NCI-H1092 treated with DMSO at 0.1 percent for 48 hours (cell line): ENCODE data around the gene ACER3.
"Not testable (repeated sequence)": the region's sequence is repeated elsewhere in the genome, so short reads cannot be mapped to it uniquely, and the experiment has no call there.

ENCODE experiments used
- DNase-seq: peaks from one replicate; lab custom pipeline; 2025; lab: John Stamatoyannopoulos, UW

ACER3 gene

DNA sequence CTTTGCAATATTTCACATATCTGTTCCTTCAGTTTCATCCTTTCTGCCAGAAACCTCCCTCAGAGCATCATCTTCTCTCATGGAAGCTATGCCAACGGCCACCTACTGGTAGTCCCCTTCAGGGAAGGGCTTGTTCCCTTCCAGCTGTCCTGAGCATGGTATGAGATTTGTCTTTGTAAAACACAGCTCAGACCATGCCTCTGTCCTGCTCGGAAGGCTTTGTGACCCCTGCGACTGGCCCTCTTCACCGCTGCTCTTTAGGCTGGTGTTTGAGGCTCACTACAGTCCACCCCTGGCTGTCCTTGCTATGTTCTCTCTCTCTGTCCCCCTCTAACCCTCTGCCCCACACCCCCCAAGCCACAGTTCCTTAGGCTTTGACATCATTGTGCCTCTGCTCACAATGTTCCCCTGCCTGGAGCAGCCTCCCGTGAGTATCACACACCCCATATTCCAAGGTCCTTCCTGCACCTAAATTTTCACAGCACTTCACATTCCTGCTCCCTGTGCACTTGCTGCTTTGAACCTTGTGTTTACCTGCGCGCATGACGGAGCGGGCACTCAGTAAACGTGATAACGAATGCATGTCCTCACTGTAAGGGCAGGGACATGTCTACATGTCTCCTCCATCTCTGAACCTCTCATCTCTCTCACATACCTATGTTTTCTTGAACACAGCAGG is 24.0 kb upstream of the ACER3 start:
- DNase-seq, result no peak

DNA sequence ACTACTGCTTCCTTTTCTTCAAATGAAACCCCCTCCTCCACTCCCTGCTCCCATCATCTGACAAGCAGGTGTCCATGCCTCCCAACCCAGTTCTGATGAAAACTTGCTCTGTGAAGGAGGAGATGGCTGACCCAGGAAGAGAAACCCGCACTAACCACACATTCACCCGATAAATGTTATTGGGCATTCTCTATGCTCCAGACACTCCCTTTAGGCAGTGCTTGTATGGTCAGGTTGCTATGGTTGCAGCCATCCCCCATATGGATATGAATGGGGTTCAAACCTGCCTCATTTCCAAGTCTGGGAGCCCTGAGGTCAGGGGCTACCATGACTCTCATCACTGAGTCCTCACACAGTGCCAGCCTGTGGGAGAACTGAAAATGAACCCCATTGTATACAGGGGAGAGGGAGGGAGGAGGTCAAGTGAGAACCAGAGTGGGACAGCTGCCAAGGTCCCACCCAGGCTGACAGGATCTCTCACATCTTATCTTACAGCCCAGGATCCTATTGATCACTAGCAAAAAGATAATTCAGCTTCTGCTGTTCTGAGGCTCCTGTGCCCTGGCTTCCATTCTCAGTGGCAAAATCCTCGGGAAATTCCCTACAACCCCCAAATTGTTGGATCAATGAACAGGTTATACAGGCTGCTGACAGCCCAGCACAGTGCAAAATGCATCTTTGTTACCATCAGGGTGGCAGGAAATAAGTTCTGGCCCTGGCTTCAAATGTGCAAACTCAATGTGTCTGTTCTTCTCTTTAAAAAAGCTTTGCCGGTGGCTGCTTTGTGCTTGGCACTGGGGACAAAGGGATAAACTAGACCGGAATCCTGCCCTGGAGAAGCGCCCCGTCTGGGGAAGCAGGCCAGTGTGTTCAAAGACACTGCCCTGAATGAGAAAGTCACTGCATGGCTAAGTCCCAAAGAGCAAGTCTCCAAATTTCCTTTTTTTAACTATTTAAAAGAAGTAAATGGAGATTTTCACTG is 22.7 kb upstream of the ACER3 start:
- DNase-seq, result no peak

DNA sequence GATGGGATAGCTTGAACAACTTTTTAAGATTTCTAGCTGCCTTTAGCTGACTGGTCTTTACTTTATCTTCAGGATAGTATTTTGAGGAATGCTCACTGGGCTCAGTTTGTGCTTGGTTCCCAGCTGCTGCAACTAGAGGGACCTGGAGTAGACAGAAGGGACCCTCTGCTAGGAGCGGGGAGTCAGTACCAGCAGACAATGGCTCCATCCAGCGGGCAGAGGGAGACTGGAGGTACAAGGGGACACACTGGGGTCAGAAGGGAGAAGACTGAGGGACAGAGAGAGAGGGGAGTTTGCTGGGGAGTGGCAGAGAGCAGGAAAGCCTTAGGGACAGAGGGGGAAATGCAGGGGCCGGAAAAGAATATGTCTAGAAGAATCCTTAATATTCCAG is 22.0 kb upstream of the ACER3 start:
- DNase-seq, result peak; percentile 57

DNA sequence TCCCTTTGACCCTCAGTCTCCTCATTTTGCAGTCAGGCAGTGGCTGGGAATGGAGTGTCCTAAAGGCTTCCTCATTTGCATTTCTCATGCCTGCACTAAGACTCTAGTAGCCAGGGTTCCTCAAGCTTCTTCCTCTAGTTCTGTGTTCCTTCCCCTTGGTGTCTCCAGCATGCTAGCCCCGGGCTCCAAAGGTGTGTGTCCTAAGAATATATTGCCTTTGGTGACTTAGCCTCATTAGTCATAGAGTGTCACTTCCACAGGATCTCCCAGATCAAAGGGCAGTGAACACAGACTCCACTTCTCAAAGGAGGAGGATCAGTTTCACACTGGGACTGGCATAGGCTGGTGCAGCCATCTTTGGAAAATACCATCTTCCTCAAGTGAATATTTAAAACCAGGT is 21.4 kb upstream of the ACER3 start:
- DNase-seq, result no peak

DNA sequence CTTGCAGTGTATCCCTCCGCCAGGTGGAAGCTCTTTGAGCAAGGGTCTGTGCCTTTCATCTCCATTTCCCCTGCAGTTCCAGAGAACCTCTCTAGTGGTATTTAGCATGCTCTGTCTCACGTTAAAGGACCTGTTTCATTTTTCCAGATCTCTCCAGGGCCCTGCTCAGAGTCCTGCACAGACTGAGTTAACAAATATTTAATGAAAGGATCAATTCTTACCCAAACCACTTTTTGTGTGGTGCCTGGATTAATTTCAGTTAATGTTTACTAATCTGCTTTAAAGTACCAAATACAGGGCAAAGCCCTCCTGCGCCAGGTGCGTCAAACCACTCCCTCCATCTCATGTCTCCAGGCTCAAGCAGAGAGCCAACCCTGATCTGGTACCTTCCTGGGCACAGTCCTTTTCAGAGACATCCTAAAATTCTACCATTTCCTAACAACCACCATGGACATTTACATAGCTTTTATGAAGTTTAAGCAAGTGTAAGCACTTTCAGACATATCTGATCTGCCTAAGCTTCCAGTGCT is 18.7 kb upstream of the ACER3 start:
- DNase-seq, result no peak

DNA sequence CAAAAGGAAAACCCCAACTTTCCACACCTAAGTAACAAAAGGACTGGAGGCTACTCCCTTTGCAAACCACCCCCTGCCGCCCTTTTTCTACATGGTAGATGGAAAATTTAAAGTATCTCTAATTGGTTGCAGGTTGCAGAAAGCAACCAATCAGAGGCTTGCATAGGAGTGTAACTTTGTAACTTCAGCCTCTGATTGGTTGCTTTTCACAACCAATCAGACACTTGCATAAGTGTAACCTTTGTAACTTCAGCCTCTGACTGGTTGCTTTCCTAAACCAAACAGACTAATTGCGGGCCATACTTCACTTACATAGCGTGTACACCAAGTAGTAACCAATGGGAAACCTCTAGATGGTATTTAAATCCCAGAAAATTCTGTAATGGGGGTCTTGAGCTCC is 16.8 kb upstream of the ACER3 start:
- no peak for DNase-seq

DNA sequence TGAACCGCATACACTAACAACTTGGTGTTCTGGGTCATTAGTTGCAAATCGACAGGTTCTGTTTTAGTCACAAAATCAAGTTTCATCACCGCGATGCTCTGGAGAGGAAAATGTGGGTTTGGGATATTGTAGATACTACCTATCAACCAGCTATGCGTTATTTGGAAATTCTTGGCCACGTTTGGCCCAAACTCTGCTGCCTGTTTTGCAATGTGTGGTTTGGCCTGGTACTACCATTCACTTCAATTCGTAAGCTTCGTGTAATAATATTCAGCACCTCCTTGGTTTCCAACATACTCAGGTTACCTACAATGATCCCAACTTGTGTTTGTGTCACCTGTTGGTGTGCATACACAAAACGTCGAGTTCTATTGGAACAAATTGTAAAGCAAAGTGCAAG is 16.2 kb upstream of the ACER3 start:
- no peak for DNase-seq

DNA sequence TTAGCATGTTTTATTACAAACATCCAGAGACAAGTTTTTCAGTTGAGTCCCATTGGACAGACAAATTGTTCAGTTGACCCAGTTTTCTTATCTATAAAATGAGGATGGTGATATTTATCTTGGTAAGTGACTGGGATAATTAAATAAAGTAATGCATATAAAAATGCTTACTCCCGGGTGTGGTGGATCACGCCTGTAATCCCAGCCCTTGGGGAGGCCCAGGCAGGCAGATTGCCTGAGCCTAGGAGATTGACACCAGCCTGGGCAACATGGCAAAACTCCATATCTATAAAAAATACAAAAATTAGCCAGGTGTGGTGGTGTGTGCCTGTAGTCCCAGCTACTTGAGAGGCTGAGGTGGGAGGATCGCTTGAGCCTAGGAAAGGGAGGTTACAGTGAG is 15.6 kb upstream of the ACER3 start:
- DNase-seq, result no peak

DNA sequence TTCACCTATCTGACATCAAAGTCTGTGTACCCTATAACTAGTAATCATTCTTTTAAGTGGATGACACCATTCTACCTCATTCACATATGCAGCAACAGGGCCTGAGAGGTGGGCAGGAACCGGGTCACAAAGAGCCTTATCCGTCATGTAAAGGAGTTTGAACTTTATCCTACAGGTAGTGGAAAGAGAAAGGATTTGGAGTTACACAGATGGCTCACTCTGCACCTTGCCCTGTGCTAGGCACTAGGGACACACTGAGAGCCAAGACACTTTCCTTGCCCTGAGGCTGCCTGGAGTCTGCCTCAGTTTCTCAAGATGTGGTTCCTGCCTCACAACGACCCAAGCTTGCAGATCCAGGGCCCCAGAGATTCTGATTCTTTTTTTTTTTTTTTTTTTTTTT is 14.3 kb upstream of the ACER3 start:
- DNase-seq, result no peak

DNA sequence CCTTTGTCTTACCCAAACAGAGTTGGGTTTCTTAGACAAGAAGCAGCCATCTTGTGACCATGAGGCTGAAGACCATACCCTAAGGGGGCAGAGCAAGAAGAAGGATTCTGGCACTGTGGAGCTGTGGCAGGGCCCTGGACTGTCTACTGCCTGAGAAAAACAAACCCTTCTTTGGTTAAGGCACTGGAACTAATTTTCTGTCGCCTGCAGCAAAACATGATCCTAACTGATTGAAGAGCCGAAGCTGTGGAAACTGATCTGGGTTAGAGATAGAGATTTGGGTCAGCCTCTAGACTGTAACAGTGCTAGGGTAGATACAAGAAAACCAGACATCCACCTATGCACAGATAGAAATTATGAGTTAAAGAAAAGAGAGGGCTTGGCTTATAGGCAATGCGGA is 11.3 kb upstream of the ACER3 start:
- no peak for DNase-seq

DNA sequence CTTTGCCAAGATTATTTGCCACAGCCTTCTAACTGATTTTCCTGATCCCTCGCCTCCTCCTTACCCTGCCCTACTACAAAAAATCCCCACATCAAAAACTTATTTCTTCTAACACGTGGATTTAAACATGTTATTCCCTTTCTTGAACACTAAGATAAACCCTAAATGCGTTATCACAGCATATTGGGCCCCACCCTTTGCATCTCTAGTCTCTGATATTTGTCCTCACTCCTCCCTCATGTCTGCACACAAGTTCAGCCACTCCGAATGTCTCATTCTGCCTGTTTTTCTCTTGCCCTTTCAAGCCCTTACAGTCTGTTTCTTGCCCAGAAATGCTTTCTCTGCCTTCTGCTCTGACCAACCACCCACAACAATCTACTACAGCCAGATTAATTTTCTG is 10.6 kb upstream of the ACER3 start:
- no peak for DNase-seq

DNA sequence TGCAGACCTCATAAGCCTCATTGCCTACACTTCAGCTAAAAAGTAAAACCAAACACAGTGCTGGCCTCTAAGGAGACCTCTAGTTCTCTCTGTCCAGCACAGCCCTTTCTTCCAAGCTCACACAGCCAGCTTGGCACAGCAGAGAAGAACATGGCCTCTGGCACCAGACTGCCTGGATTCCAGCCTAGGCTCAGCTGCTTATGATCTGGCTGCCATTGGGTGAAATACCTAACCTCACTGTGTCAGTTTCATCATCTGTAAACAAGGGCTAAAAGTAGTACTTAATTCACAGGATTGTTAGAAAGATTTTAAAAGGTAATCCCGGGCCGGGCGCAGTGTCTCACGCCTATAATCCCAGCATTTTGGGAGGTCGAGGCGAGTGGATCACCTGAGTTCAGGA is 9.9 kb upstream of the ACER3 start:
- no peak for DNase-seq

DNA sequence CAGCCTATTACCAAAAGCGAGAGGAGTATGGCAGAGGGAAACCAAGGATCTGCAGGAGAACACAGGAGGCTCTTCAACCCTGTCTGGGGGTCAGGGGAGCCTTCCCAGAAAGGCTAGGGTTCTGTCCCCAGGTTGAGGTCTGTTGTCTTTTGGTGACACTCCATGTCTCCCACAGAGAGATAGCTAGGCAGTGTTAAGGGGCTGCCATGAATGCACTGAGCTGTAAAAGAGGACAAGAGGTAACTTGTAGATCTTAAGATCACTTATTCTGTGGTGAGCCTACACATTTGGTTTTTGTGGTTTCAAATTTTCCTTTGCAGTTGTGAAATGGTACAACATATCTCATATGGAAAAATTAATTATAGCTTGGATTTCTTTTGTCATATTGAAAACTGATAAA is 6.0 kb upstream of the ACER3 start:
- DNase-seq, result no peak

DNA sequence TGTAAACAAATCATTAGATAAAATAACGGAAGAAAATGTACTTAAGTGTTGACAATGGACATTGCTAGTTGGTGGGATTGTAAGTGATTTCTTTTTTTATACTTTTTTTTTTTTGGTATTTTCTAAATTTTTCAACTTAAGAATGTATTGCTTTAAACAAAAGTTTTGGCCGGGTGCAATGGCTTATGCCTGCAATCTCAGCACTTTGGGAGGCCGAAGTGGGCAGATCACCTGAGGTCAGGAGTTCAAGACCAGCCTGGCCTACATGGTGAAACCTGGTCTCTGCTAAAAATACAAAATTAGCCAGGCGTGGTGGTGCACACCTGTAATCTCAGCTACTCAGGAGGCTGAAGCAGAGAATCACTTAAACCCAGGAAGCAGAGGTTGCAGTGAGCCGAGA is 5.0 kb upstream of the ACER3 start:
- DNase-seq, result not testable (repeated sequence)

DNA sequence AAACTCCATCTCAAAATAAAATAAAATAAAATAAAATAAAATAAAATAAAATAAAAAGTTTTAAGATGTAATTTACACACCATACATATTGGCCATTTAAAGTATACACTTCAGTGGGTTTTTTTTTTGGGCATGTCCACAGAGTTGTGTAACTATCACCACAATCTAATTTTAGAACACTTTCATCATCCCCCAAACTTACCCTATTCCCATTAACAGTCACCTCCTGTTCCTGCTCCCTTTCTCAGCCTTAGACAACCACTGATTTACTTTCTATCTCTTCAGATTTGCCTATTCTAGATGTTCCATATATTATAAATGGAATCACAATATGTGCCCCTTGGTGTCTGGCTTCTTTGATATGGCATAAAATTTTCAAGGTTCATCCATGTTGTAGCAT is 4.6 kb upstream of the ACER3 start:
- DNase-seq, result no peak

DNA sequence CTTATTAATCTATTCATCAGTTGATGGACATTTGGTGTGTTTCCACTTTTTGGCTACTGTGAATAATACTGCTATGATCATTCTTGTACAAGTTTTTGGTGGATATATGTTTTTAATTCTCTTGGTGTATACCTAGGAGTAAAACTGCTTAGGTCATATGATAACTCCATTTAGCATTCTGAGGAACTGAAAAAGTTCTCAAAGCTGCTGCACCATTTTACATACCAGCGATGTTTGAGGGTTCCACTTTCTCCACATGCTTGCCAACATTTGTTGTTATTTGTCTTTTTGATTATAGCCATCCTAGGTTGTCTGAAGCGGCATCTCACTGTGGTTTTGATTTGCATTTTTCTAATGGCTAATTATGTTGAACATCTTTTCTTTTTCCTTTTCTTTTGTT is 4.1 kb upstream of the ACER3 start:
- no peak for DNase-seq

DNA sequence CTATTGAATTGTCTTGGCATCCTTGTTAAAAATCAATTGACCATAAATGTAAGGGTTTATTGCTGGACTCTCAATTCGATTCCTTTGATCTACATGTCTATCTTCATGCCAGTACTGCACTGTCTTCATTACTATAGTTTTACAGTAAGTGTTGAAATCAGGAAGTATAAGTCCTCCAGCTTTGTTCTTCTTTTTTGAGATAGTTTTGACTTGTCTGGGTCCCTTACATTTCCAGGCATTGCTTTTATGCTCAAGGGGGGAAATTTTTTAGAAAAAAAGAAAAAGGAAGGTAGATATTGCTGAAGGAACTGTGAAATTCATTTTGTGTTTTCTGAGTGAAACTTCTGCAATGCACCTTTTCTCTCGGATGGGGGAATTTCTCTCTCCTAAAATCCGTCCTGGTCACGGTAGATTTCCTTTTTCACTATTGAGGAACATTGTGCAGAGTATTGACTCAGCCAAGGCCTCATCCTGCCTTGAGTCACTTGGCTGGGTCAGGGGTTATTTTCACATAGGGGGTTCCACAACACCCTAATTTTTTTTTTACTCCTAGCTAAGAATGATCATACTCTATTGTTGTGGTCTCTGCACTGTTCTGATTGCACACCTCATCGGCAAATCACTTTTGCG is 2.8 kb upstream of the ACER3 start:
- DNase-seq, result no peak

DNA sequence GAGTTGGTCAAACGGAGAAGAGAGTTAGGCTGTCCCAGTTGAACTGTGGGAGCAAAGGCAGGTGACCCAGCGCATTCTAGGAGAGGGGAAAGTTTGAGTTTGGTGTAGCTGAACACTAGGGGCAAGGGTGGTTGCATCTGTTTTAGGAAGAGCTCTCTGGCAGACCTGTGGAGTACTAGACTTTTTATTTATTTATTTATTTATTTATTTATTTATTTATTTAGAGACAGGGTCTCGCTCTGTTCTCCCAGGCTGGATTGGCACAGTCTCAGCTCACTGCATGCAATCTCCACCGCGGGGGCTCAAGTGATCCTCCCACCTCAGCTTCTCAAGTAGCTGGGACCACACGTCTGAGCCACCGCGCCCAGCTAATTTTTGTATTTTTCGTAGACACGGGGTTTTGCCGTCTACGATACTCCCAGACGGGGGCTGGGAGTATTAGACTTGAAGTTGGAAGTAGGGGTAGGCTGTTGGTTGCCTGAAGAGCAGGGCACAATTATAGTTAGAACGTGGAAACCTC is 950 bp upstream of the ACER3 start:
- DNase-seq, result no peak

DNA sequence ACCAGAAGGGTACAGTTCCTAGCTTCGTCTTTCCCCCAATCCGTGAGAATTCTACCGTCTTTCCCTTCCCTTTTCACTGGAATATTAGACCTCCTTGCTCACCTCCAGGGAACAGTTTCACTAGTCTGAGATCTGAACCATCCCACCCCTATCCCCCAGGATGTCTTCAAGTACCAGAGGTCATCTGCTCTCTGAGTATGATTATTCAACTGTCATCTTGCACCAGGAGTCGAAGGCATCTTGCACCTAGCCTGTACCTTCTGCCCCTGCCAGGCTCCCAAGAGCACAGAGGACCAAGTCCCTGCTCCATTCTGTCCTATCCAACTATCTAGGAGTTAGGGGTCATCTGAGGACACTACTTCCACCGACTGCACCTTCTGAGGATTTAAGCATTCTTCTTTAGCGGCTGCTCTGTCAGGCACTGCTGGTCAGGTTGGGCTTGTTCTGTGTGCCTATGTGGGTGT is 804 bp downstream of the ACER3 start:
- no peak for DNase-seq

DNA sequence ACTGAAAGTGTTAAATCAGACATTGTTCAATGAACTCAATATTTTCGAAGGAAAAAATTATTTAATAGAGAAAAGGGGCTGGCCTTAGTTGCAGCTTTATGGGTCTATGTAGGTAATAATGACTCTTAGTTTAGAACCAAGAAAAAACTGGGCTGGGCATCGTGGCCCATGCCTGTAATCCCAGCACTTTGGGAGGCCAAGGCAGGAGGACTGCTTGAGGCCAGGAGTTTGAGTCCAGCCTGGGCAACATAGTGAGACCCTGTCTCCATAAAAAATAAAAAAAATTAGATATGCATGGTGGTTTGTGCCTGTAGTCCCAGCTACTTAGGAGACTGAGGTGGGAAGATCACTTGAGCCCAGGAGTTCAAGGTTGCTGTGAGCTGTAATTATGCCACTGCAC is 2.1 kb downstream of the ACER3 start:
- DNase-seq, result not testable (repeated sequence)

DNA sequence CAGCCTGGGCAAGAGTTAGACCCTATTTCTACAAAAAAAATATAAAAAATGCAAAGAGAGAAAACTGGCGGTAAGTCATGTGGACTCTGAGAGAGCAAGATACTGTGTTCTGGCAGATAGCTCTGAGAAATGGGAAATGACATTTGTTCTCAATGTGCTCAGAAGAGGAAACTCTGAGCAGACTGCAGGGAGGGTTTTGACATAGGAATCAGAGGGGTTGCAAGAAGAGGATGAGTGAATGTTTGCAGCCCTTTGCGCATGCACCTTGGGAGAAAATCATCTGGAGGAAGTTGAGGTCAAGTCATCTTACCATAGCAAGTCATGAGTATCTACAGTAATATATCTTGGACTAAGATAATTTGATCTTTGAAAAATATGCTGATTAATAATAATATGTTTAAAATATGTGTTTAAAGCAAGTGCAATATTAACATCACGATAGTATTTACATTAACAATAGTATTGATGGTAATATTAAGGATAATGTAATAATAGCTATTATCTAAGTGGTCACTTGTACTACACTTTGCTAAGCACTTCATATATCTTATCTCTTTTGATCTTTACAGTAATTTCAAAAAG is 2.6 kb downstream of the ACER3 start:
- DNase-seq, result no peak
